ENCODE measurements around the gene TNKS2. TPM values are rescaled to one million over a fixed set of nuclear protein-coding genes. Genes with fewer than 3 reads are reported as not detected.

Gene TNKS2
- total and polyA plus RNA-seq, 2 donors (not counting 1 experiment from before 2014, with no cell fraction given), result 17.5 to 45.8 TPM

DNA sequence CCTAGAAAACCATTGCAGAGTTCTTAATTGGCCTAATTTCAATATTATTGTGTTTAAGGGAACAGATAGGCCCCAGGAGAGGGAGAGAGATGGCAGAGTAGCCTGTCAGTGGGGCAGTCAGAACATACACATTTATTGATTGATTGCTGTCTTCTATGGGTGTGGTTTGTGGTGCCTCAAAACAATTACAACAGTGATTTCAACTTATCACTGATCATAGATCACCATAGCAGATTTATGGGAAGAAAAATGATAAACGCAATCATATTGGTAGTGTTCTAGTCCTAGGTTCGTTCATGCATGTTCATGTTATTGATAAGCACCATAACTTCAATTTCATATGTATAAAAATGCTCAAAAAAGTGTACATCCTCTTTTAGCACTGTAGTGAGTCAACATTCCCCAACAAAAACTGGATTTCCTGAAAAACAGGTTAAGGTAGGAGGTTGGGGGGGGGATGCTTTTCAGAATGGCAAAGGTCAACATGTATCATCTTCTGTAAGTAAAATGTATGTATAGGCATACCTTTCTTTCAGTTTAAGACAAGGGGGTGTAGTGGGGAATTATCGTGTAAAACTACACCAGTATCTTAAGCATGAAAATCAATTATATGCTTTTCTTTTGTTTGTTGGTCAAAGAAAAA is 1.1 kb upstream of the TNKS2 start:
- ChIA-PET POLR2A (interaction anchor here (0.7 kb wide), 1 partner anchor 89 kb away, joined by 3 read pairs; no protein-coding TSS in a partner anchor), CTCF (interaction anchor here (1.3 to 5.8 kb wide), 5 partner anchors 14 to 116 kb away, joined by 4 to 34 read pairs (median 4); no protein-coding TSS in a partner anchor)
- TF ChIP-seq EZH2 (IDR thresholded peaks at IDR 0.05; ENCODE audit: borderline replicate concordance, insufficient read depth, low read depth, low read length, poor library complexity, severe bottlenecking), result no peak
- Histone ChIP-seq H3K9me3 (ENCODE audit: control extremely low read depth in 1 of 3, control insufficient read depth in 2 of 3, insufficient read depth in 1 of 3, low read length in 2 of 3) (no peaks in the 10 kb centered on the region), H3K4me1 (ENCODE audit: control insufficient read depth in 2 of 2, insufficient read depth in 2 of 2, low read length in 2 of 2) (peaks cover 32 to 34% of the 10 kb centered on the region in 2 donors), H3K79me2 (ENCODE audit: control insufficient read depth, insufficient read depth, low read length) (peaks cover 42% of the 10 kb centered on the region), H3K27me3 (replicated peaks in 1 of 4; ENCODE audit: control extremely low read depth in 1 of 4, control insufficient read depth in 3 of 4, insufficient read depth in 4 of 4, low read length in 3 of 4) (no peaks in the 10 kb centered on the region), H2AFZ (ENCODE audit: insufficient read depth, low read depth, low read length, poor library complexity, severe bottlenecking) (peak overlapping the region; percentile 74), H4K20me1 (ENCODE audit: control insufficient read depth, insufficient read depth, low read length, poor library complexity, severe bottlenecking) (peaks cover 26% of the 10 kb centered on the region), H3K4me3 (ENCODE audit: control extremely low read depth in 1 of 5, extremely low read depth in 1 of 5, insufficient read depth in 1 of 5, low read depth in 2 of 5, low read length in 4 of 5) (peak overlapping the region; percentile 57 to 91 (median 83)), H3K36me3 (replicated peaks in 1 of 2; ENCODE audit: control extremely low read depth in 1 of 2, control insufficient read depth in 1 of 2, extremely low read depth in 1 of 2, insufficient read depth in 2 of 2, low read length in 1 of 2) (peaks cover under 1 to 7% of the 10 kb centered on the region in 2 experiments), H3K9ac (ENCODE audit: low read length) (peak overlapping the region; percentile 93), H3K27ac (ENCODE audit: low read length in 2 of 2) (peak overlapping the region; percentile 91 to 97), H3K4me2 (replicated peaks; ENCODE audit: low read depth, low read length, poor library complexity, severe bottlenecking) (peak overlapping the region; percentile 90)
- Mint-ChIP-seq H3K4me3 (peak overlapping the region; percentile 97), H3K9me3 (ENCODE audit: insufficient read depth) (no peaks in the 10 kb centered on the region), H3K27me3 (no peaks in the 10 kb centered on the region), H3K4me1 (peaks cover 53% of the 10 kb centered on the region), H3K27ac (peak overlapping the region; percentile 99)
- intact Hi-C loops (cut with micrococcal nuclease), result loop anchor here (5.0 kb wide), 3 partner anchors 775 to 1905 kb away; partner anchors contain the start of genes FRA10AC1, IDE and KIF11
- DNase-seq (peak; percentile 23), ATAC-seq (ENCODE audit: low read depth) (no peak)
- no CpG with 5 or more reads among the region's 3 CpGs for WGBS (ENCODE audit: insufficient coverage)

DNA sequence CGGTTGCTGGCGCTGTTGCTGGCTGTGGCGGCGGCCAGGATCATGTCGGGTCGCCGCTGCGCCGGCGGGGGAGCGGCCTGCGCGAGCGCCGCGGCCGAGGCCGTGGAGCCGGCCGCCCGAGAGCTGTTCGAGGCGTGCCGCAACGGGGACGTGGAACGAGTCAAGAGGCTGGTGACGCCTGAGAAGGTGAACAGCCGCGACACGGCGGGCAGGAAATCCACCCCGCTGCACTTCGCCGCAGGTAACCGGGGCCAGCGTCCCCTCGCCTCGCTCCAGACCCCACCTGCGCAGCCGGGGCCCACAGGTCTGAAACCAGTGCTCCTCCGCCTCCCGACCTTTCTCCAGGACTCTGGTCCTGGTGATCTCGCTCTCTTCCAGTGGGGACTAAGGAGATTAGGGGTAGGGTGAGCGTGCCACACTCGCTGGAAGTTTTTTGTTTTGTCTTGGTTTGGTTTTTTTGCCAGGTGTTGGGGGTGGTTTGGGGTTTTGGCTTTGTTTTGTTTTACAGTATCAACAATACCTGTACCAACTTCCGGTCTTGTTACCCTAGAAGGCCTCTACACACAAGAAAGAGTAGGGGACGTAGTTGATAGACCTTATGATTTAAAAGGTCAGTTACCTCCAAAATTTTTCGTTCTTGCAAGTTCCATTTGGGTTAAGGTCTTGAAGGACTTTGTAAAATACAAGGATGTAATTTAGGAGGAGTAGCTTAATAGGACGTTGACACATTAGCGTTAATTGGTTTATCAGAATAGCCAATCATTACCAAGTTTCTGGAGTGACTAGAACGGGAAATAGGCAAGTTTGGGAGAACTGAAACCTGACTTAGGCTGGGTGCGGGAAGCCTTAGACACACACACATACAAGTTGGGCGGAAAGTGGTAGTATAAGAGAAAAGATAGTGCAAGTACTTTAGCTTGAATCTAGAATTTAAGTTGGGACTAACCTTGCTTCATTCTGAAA is 704 bp downstream of the TNKS2 start:
- Histone ChIP-seq H3K9ac (ENCODE audit: low read length) (peak overlapping the region; percentile 93), H3K9me3 (ENCODE audit: control extremely low read depth in 1 of 3, control insufficient read depth in 2 of 3, insufficient read depth in 1 of 3, low read length in 2 of 3) (no peaks in the 10 kb centered on the region), H3K27ac (ENCODE audit: low read length in 2 of 2) (peak overlapping the region; percentile 91 to 97), H3K4me1 (ENCODE audit: control insufficient read depth in 2 of 2, insufficient read depth in 2 of 2, low read length in 2 of 2) (peaks cover 40 to 41% of the 10 kb centered on the region in 2 donors), H3K36me3 (replicated peaks in 1 of 2; ENCODE audit: control extremely low read depth in 1 of 2, control insufficient read depth in 1 of 2, extremely low read depth in 1 of 2, insufficient read depth in 2 of 2, low read length in 1 of 2) (peaks cover 10 to 18% of the 10 kb centered on the region in 2 experiments), H3K4me3 (ENCODE audit: control extremely low read depth in 1 of 5, extremely low read depth in 1 of 5, insufficient read depth in 1 of 5, low read depth in 2 of 5, low read length in 4 of 5) (peak overlapping the region; percentile 77 to 88 (median 83)), H3K4me2 (replicated peaks; ENCODE audit: low read depth, low read length, poor library complexity, severe bottlenecking) (peak overlapping the region; percentile 90), H3K27me3 (replicated peaks in 1 of 4; ENCODE audit: control extremely low read depth in 1 of 4, control insufficient read depth in 3 of 4, insufficient read depth in 4 of 4, low read length in 3 of 4) (no peaks in the 10 kb centered on the region), H4K20me1 (ENCODE audit: control insufficient read depth, insufficient read depth, low read length, poor library complexity, severe bottlenecking) (peaks cover 43% of the 10 kb centered on the region), H2AFZ (ENCODE audit: insufficient read depth, low read depth, low read length, poor library complexity, severe bottlenecking) (peak overlapping the region; percentile 74), H3K79me2 (ENCODE audit: control insufficient read depth, insufficient read depth, low read length) (peaks cover 60% of the 10 kb centered on the region)
- H3K4me1 Mint-ChIP-seq, result peaks cover 67% of the 10 kb centered on the region
- H3K4me3 Mint-ChIP-seq, result peak overlapping the region; percentile 96
- WGBS (ENCODE audit: insufficient coverage), result under 1% methylated on average over 44 of the region's 54 CpGs
- intact Hi-C loops (cut with micrococcal nuclease), result loop anchor here (1.0 to 5.0 kb wide), 10 partner anchors 14 to 1903 kb away; partner anchors contain the start of genes BTAF1, CPEB3, FRA10AC1 and IDE
- no peaks in the 10 kb centered on the region for H3K9me3 Mint-ChIP-seq (ENCODE audit: insufficient read depth)
- ChIA-PET CTCF (interaction anchor here (1.3 to 5.8 kb wide), 3 partner anchors 12 to 114 kb away, joined by 4 to 34 read pairs (median 32); no protein-coding TSS in a partner anchor), POLR2A (no interaction called here)
- DNase-seq (peak; percentile 70), ATAC-seq (ENCODE audit: low read depth) (peak; percentile 56)
- no peaks in the 10 kb centered on the region for H3K27me3 Mint-ChIP-seq
- TF ChIP-seq, protein P1, sequence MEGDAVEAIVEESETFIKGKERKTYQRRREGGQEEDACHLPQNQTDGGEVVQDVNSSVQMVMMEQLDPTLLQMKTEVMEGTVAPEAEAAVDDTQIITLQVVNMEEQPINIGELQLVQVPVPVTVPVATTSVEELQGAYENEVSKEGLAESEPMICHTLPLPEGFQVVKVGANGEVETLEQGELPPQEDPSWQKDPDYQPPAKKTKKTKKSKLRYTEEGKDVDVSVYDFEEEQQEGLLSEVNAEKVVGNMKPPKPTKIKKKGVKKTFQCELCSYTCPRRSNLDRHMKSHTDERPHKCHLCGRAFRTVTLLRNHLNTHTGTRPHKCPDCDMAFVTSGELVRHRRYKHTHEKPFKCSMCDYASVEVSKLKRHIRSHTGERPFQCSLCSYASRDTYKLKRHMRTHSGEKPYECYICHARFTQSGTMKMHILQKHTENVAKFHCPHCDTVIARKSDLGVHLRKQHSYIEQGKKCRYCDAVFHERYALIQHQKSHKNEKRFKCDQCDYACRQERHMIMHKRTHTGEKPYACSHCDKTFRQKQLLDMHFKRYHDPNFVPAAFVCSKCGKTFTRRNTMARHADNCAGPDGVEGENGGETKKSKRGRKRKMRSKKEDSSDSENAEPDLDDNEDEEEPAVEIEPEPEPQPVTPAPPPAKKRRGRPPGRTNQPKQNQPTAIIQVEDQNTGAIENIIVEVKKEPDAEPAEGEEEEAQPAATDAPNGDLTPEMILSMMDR (IDR thresholded peaks at IDR 0.05), result no peak
- no peak for TF ChIP-seq EZH2 (IDR thresholded peaks at IDR 0.05; ENCODE audit: borderline replicate concordance, insufficient read depth, low read depth, low read length, poor library complexity, severe bottlenecking)
- H3K27ac Mint-ChIP-seq, result peak overlapping the region; percentile 99

Data from B cell (primary cell).